Ishikawa (cell line): Measurements from ENCODE around the gene ACLY.

ENCODE experiments used
- CEBPB ChIP-seq: IDR thresholded peaks from 2 replicates; pipeline ENCODE4 v1.6.1; 2012
- CREB1 ChIP-seq: IDR thresholded peaks from 2 replicates; pipeline ENCODE4 v1.6.1; 2012; ENCODE audit warnings: low read depth
- EGR1 ChIP-seq: IDR thresholded peaks from 2 replicates; pipeline ENCODE4 v1.6.1; 2012
- EP300 ChIP-seq: IDR thresholded peaks from 2 replicates; pipeline ENCODE4 v1.6.1; 2012; ENCODE audit warnings: borderline replicate concordance
- FOXM1 ChIP-seq: IDR thresholded peaks from 2 replicates; pipeline ENCODE4 v1.6.1; 2012; ENCODE audit warnings: low read depth, borderline replicate concordance
- NFIC ChIP-seq: IDR thresholded peaks from 2 replicates; pipeline ENCODE4 v1.6.1; 2012
- RAD21 ChIP-seq: IDR thresholded peaks from 2 replicates; pipeline ENCODE4 v1.6.1; 2012; ENCODE audit warnings: low read depth
- TAF1 ChIP-seq: IDR thresholded peaks from 2 replicates; pipeline ENCODE4 v1.6.1; 2012; ENCODE audit warnings: low read depth, mild to moderate bottlenecking
- TCF12 ChIP-seq: IDR thresholded peaks from 2 replicates; pipeline ENCODE4 v1.6.1; 2012; ENCODE audit warnings: low read depth
- TEAD4 ChIP-seq: IDR thresholded peaks from 2 replicates; pipeline ENCODE4 v1.6.1; 2012
- YY1 ChIP-seq: IDR thresholded peaks from 2 replicates; pipeline ENCODE4 v1.6.1; 2012; ENCODE audit warnings: low read depth
- ZBTB7A ChIP-seq: IDR thresholded peaks from 2 replicates; pipeline ENCODE4 v1.6.1; 2012; ENCODE audit warnings: low read depth
- TF ChIP-seq, protein P1 (sequence below): IDR thresholded peaks from 2 replicates; pipeline ENCODE4 v1.6.1; 2012
- TF ChIP-seq, protein P2 (sequence below): IDR thresholded peaks from 2 replicates; pipeline ENCODE4 v1.6.1; 2012
- TF ChIP-seq, protein P3 (sequence below): IDR thresholded peaks from 2 replicates; pipeline ENCODE4 v1.6.1; 2012; ENCODE audit warnings: low read depth, mild to moderate bottlenecking

ACLY gene

GRCh38 chr17:41957869-41958439 lies 39.2 kb upstream of the ACLY start:
- TF ChIP-seq CREB1 (no peak), TEAD4 (no peak), CEBPB (no peak), TAF1 (no peak), TCF12 (no peak), FOXM1 (no peak), EGR1 (no peak), ZBTB7A (no peak), YY1 (no peak), NFIC (no peak), RAD21 (no peak), EP300 (no peak)
- TF ChIP-seq, protein P1, sequence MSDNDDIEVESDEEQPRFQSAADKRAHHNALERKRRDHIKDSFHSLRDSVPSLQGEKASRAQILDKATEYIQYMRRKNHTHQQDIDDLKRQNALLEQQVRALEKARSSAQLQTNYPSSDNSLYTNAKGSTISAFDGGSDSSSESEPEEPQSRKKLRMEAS: no peak
- TF ChIP-seq, protein P2, sequence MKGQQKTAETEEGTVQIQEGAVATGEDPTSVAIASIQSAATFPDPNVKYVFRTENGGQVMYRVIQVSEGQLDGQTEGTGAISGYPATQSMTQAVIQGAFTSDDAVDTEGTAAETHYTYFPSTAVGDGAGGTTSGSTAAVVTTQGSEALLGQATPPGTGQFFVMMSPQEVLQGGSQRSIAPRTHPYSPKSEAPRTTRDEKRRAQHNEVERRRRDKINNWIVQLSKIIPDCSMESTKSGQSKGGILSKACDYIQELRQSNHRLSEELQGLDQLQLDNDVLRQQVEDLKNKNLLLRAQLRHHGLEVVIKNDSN: no peak
- TF ChIP-seq, protein P3, sequence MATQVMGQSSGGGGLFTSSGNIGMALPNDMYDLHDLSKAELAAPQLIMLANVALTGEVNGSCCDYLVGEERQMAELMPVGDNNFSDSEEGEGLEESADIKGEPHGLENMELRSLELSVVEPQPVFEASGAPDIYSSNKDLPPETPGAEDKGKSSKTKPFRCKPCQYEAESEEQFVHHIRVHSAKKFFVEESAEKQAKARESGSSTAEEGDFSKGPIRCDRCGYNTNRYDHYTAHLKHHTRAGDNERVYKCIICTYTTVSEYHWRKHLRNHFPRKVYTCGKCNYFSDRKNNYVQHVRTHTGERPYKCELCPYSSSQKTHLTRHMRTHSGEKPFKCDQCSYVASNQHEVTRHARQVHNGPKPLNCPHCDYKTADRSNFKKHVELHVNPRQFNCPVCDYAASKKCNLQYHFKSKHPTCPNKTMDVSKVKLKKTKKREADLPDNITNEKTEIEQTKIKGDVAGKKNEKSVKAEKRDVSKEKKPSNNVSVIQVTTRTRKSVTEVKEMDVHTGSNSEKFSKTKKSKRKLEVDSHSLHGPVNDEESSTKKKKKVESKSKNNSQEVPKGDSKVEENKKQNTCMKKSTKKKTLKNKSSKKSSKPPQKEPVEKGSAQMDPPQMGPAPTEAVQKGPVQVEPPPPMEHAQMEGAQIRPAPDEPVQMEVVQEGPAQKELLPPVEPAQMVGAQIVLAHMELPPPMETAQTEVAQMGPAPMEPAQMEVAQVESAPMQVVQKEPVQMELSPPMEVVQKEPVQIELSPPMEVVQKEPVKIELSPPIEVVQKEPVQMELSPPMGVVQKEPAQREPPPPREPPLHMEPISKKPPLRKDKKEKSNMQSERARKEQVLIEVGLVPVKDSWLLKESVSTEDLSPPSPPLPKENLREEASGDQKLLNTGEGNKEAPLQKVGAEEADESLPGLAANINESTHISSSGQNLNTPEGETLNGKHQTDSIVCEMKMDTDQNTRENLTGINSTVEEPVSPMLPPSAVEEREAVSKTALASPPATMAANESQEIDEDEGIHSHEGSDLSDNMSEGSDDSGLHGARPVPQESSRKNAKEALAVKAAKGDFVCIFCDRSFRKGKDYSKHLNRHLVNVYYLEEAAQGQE: no peak

DNA sequence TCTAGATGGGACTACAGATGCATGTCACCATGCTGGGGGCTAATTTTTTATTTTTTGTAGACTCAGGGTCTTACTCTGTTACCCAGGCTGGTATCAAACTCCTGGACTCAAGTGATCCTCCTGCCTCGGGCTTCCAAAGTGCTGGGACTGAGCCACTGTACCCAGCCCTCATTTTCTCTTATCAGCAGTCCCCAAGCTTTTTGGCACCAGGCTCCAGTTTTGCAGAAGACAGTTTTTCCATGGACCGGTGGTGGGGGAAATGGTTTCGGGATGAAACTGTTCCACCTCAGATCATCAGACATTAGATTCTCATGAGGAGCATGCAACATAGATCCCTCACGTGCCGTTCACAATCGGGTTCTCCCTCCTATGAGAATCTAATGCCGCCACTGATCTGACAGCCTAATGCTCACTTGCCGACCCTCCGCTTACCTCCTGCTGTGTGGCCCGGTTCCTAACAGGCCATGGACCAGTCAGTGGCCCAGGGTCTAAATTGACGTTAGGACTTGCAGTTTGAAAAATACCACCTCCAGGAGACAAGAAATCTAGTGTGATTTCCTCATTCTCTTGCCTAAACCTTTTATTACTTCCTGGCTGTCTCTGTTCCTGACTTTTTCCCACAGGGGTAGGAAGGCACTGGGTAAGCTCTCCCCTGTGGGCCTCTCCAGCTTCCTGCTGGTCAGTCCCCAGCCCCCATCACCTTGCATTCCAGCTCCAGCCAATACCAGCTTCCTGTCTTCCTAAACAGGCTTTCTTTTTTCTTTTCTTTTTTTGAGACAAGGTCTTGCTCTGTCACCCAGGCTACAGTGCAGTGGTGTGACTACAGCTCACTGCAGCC lies 38.5 kb upstream of the ACLY start:
- TF ChIP-seq ZBTB7A (no peak), CEBPB (no peak), TAF1 (no peak), CREB1 (no peak), TEAD4 (no peak), EP300 (no peak), YY1 (no peak), RAD21 (no peak), TCF12 (no peak), FOXM1 (no peak), NFIC (no peak), EGR1 (no peak)
- TF ChIP-seq, protein P1: no peak
- TF ChIP-seq, protein P3: no peak
- TF ChIP-seq, protein P2: no peak

DNA sequence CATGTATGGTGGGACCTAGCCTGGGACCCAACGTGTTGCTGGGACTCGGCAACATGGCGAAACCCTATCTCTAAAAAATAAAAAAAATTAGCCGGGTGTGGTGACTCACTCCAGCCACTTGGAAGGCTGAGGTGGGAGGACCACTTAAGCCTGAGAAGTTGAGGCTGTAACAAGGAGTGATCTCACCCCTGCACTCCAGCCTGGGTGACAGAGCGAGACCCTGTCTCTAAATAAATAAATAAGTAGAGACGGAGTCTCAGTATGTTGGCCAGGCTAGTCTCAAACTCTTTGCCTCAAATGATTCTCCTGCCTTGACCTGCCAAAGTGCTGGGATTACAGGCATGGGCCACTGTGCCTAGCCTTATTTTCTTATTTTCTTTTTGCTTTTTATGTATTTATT lies 37.8 kb upstream of the ACLY start:
- TF ChIP-seq EP300: no peak
- no peak for TF ChIP-seq EGR1
- TF ChIP-seq CREB1: no peak
- TF ChIP-seq, protein P1: no peak
- TF ChIP-seq FOXM1: no peak
- TF ChIP-seq, protein P2: no peak
- TF ChIP-seq ZBTB7A: no peak
- TF ChIP-seq CEBPB: no peak
- TF ChIP-seq TAF1: no peak
- TF ChIP-seq YY1: no peak
- TF ChIP-seq TEAD4: no peak
- TF ChIP-seq RAD21: no peak
- TF ChIP-seq, protein P3: no peak
- no peak for TF ChIP-seq NFIC
- no peak for TF ChIP-seq TCF12
